Right cardiac atrium (tissue), 5 donors: ENCODE measurements around the gene GABRB3. TPM values are rescaled to one million over a fixed set of nuclear protein-coding genes. Genes with fewer than 3 reads are reported as not detected.

Source experiments
- ATAC-seq, 2 donors: fragments of 200-7000 bp; cut with Tn5 transposase; one replicate each; pipeline versions ENCODE4 v1.8.0 to v1.9.1; 2020; ENCODE audit warnings: moderate library complexity in 2 of 2, mild to moderate bottlenecking in 1 of 2
- DNase-seq, 3 donors: peaks; one replicate each; pipeline ENCODE4 v3.0.0-alpha.2; 2020
- H3K27ac ChIP-seq: one replicate; pipeline ENCODE4 v1.5.1; 2013; ENCODE audit warnings: mild to moderate bottlenecking, low read length, control low read depth, moderate library complexity
- H3K27me3 ChIP-seq: one replicate; pipeline ENCODE4 v1.6.1; 2013; ENCODE audit not compliant: control insufficient read depth, insufficient read depth
- H3K4me1 ChIP-seq: one replicate; pipeline ENCODE4 v1.6.1; 2013; ENCODE audit warnings: low read length; ENCODE audit not compliant: control insufficient read depth, insufficient read depth
- H3K4me3 ChIP-seq: one replicate; pipeline ENCODE4 v1.5.1; 2013; ENCODE audit warnings: low read length, control low read depth
- H3K9me3 ChIP-seq: one replicate; pipeline ENCODE4 v1.6.1; 2013; ENCODE audit warnings: low read length; ENCODE audit not compliant: control insufficient read depth
- WGBS: extraction: QIAGEN DNeasy Blood & Tissue Kit; methylation state at CpG from one replicate; pipeline ENCODE4 v1.1.7; 2013; 5-methylcytosine and 5-hydroxymethylcytosine counted together
- intact Hi-C, 4 donors: fragments of 100-400 bp; cut with DNase I; formaldehyde crosslinking; loops; one replicate each; pipeline versions ENCODE4 v1.11.0 to v1.14.0; 2022 to 2023
- polyA plus RNA-seq: library from polyadenylated mRNA; stranded (reverse); fragments of 200-250 nt; gene quantifications from one replicate; pipeline ENCODE4 v1.2.3, GENCODE V29; 2013
- total RNA-seq, 4 donors: library from RNA; stranded (reverse); fragmentation: NEBNext Ultra II Directional; extraction: Animal tissue kit (Norgen Biotek cat#: 25700); gene quantifications; one replicate each; pipeline ENCODE4 v1.2.1, GENCODE V29; 2021
- donor health status: healthy with polysubstance abuse.
- donor health status: DM: no; HTN: yes; CAD: no.
- donor health status: DM: no; HTN: no; CAD: no.
- donor health status: DM: no; HTN: yes; CAD: no; lungs with severe emphysema.
- donor health status: DM: yes; HTN: yes; CAD: no.

GABRB3 gene
- total and polyA plus RNA-seq, 5 donors, result 6.3 to 63.4 (median 27.4) TPM

GRCh38 chr15:26712335-26712734 lies 60.5 kb downstream of the GABRB3 start:
- no peaks in the 10 kb centered on the region for H3K9me3 ChIP-seq
- ATAC-seq, result no peak
- DNase-seq, result no peak
- H3K4me3 ChIP-seq, result no peak overlapping the region
- H3K4me1 ChIP-seq, result no peaks in the 10 kb centered on the region
- H3K27ac ChIP-seq, result no peak overlapping the region
- WGBS, result 56% methylated on average over 5 of the region's 5 CpGs
- intact Hi-C loops, result no loop called here
- H3K27me3 ChIP-seq, result no peaks in the 10 kb centered on the region

- Histone ChIP-seq H3K4me1 (no peaks in the 10 kb centered on the region), H3K27ac (no peak overlapping the region), H3K27me3 (no peaks in the 10 kb centered on the region), H3K4me3 (no peak overlapping the region), H3K9me3 (no peaks in the 10 kb centered on the region)
- DNase-seq (no peak), ATAC-seq (no peak)
- intact Hi-C loops, result no loop called here
- WGBS, result 64% methylated on average over 10 of the region's 10 CpGs
Measured at GRCh38 chr15:26711445-26711844, 61.4 kb downstream of the GABRB3 start.

- Histone ChIP-seq H3K27me3 (no peaks in the 10 kb centered on the region), H3K4me1 (no peaks in the 10 kb centered on the region), H3K9me3 (no peaks in the 10 kb centered on the region), H3K27ac (no peak overlapping the region), H3K4me3 (no peak overlapping the region)
- 29% methylated on average over 1 of the region's 1 CpG for WGBS
- intact Hi-C loops, result loop anchor here in 1 of 4 donors (10.0 kb wide), 1 partner anchor 62 kb away; no protein-coding TSS in a partner anchor
- no peak for DNase-seq
- no peak for ATAC-seq
Measured at GRCh38 chr15:26702381-26702780, 70.5 kb downstream of the GABRB3 start.

DNA sequence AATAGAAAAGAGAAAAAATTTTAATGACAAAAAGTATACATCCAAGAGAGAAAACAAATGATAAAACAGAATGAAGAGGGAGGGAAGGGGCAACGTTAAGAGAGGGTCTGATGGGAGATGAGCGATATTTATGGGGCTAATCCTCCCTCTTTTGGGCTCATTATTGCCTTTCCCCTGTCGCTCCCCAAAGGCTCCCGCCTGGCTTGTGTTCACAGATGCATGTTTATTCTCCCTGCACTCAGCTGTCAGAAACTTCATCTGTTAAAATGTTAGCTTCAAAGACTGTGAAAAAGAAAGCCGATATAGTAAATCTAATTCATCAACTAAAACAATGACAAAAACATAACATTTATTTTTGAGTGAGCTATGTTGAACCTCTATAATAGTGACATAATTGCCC lies 74.3 kb downstream of the GABRB3 start:
- DNase-seq (no peak), ATAC-seq (no peak)
- Histone ChIP-seq H3K27me3 (no peaks in the 10 kb centered on the region), H3K27ac (no peak overlapping the region), H3K9me3 (no peaks in the 10 kb centered on the region), H3K4me1 (no peaks in the 10 kb centered on the region), H3K4me3 (no peak overlapping the region)
- intact Hi-C loops, result loop anchor here in 1 of 4 donors (5.0 kb wide), 1 partner anchor 49 kb away; no protein-coding TSS in a partner anchor
- WGBS, result 68% methylated on average over 5 of the region's 5 CpGs

DNA sequence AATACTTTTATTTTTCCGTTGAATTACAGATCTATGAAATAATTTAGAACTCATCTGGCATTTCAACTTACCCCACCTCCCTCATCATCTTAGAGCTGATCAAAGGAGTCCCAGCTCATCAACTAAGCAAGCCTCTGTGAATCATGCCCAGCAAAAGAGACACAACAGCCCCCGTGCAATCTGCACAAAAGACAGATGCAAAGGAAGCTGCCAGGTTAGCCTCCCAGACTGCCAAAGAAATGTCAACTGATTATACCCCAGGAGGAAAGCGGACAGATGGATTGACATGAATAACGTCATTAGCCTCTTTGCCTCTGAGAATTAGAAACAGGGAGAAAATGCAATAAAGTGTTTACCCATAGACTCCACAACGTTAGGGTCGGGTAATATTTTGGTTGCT lies 75.0 kb downstream of the GABRB3 start:
- DNase-seq, result no peak
- Histone ChIP-seq H3K27me3 (no peaks in the 10 kb centered on the region), H3K27ac (no peak overlapping the region), H3K4me1 (no peaks in the 10 kb centered on the region), H3K9me3 (no peaks in the 10 kb centered on the region), H3K4me3 (no peak overlapping the region)
- 61% methylated on average over 6 of the region's 6 CpGs for WGBS
- no peak for ATAC-seq
- intact Hi-C loops, result loop anchor here in 1 of 4 donors (5.0 kb wide), 1 partner anchor 49 kb away; no protein-coding TSS in a partner anchor

DNA sequence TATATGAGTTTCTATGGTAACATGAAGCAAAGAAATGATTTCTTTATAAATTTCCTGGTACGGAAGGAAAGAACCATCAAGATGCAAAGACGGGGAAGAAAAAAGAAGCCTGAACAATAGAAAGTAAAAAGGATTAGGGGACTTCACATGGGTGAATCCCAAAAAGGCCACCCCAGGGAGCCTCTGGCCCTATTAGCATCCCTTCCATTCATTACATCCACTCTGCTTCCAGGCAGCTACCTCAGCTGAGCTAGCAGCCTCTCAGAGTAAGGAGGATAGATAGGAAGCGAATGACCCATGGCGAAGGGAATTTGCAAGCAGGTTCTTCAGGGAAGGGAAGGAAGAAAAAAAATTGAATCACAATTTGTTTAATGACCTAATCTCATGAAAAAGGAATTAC lies 81.6 kb downstream of the GABRB3 start:
- 71% methylated on average over 4 of the region's 4 CpGs for WGBS
- ATAC-seq (no peak), DNase-seq (no peak)
- H3K9me3 ChIP-seq, result no peaks in the 10 kb centered on the region
- no peaks in the 10 kb centered on the region for H3K27me3 ChIP-seq
- no peak overlapping the region for H3K27ac ChIP-seq
- no peaks in the 10 kb centered on the region for H3K4me1 ChIP-seq
- intact Hi-C loops, result no loop called here
- no peak overlapping the region for H3K4me3 ChIP-seq

GRCh38 chr15:26690778-26691177 lies 82.1 kb downstream of the GABRB3 start:
- DNase-seq (no peak), ATAC-seq (no peak)
- H3K27me3 ChIP-seq, result no peaks in the 10 kb centered on the region
- intact Hi-C loops, result no loop called here
- H3K27ac ChIP-seq, result no peak overlapping the region
- H3K4me3 ChIP-seq, result no peak overlapping the region
- 58% methylated on average over 2 of the region's 2 CpGs for WGBS
- H3K4me1 ChIP-seq, result no peaks in the 10 kb centered on the region
- no peaks in the 10 kb centered on the region for H3K9me3 ChIP-seq

DNA sequence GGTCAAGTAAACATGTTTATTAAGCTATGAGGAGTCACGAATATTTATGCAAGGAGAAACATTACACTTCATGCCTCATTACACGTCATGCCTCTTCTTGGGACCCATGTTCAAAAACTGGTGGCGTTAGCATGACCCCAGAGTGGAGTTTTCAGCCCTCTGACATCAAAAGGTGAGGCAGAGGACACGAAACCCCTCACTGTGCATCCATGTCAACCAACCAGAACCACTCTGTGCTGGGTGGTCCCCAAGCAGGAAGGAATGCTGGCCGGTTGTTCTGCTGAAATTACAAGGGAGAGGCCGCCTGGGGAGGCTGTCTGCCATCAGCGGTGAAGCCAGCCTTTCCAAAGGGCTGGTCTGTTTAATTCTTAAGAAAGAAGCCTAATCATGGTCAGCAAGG lies 83.4 kb downstream of the GABRB3 start:
- Histone ChIP-seq H3K9me3 (no peaks in the 10 kb centered on the region), H3K4me1 (no peaks in the 10 kb centered on the region), H3K27me3 (no peaks in the 10 kb centered on the region), H3K4me3 (no peak overlapping the region), H3K27ac (no peak overlapping the region)
- 62% methylated on average over 7 of the region's 7 CpGs for WGBS
- intact Hi-C loops, result no loop called here
- ATAC-seq (no peak), DNase-seq (no peak)

GRCh38 chr15:26686547-26687187 lies 86.2 kb downstream of the GABRB3 start:
- Histone ChIP-seq H3K4me1 (no peaks in the 10 kb centered on the region), H3K27ac (no peak overlapping the region), H3K4me3 (no peak overlapping the region), H3K9me3 (no peaks in the 10 kb centered on the region), H3K27me3 (no peaks in the 10 kb centered on the region)
- DNase-seq (peak in 2 of 3 donors; percentile 46 to 53), ATAC-seq (peak; percentile 50 to 54)
- intact Hi-C loops, result no loop called here
- 62% methylated on average over 11 of the region's 11 CpGs for WGBS

DNA sequence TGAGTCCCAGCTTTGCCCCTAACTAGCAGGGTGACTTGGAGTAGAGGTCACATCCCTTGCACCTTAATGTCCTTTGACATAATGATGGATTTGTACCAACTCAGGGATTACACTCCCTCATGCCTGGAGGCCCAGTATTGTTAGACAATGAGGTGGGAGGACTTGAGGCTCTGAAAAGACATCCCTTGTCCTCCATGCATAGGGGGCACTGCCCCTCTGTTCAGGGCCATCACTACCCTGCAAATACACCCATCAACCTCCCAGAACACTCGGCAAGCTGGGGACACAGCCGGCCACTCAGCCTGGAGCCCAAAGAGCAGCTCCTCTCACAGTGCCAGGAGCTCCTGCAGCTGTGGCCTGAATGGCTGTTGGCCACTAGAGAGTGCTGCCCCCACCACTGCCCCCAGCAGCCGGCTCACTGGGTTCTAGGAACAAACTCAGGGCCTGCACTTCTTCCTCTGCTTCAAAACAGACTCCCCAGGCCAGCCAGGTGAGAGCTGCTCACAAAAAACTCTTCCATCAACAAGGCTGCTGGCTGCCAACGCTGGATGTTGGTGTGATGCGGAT lies 90.2 kb downstream of the GABRB3 start:
- no peaks in the 10 kb centered on the region for H3K4me1 ChIP-seq
- WGBS, result 65% methylated on average over 5 of the region's 5 CpGs

GRCh38 chr15:26679927-26680326 lies 92.9 kb downstream of the GABRB3 start:
- Histone ChIP-seq H3K4me3 (no peak overlapping the region), H3K9me3 (no peaks in the 10 kb centered on the region), H3K4me1 (no peaks in the 10 kb centered on the region), H3K27ac (no peak overlapping the region), H3K27me3 (no peaks in the 10 kb centered on the region)
- 87% methylated on average over 3 of the region's 3 CpGs for WGBS
- intact Hi-C loops, result no loop called here
- DNase-seq, result no peak
- ATAC-seq, result no peak

More for the DNA sequence above, 90.2 kb downstream of the GABRB3 start:
- H3K9me3 ChIP-seq, result no peaks in the 10 kb centered on the region
- H3K27me3 ChIP-seq, result no peaks in the 10 kb centered on the region
- no peak overlapping the region for H3K27ac ChIP-seq
- DNase-seq (no peak), ATAC-seq (no peak)
- intact Hi-C loops, result no loop called here
- H3K4me3 ChIP-seq, result no peak overlapping the region
